Trophoblast cell (in vitro differentiated cells and primary cell): ENCODE measurements around the gene PEX7.
"Not testable (repeated sequence)": the region's sequence is repeated elsewhere in the genome, so short reads cannot be mapped to it uniquely, and the experiment has no call there.

Experiments used
- DNase-seq, 2 donors: peaks; one replicate each; pipeline ENCODE4 v3.0.0-alpha.2; 2016
- H2AFZ ChIP-seq: 2 replicates; pipeline ENCODE4 v1.6.1; 2013; ENCODE audit warnings: low read length, moderate library complexity, mild to moderate bottlenecking; ENCODE audit not compliant: insufficient read depth, poor library complexity
- H2AK5ac ChIP-seq: 2 replicates; pipeline ENCODE4 v1.6.1; 2013; ENCODE audit warnings: mild to moderate bottlenecking, low read length
- H2BK120ac ChIP-seq: 2 replicates; pipeline ENCODE4 v1.6.1; 2013; ENCODE audit warnings: low read length, mild to moderate bottlenecking, moderate library complexity; ENCODE audit not compliant: insufficient read depth, poor library complexity
- H2BK12ac ChIP-seq: 2 replicates; pipeline ENCODE4 v1.6.1; 2013; ENCODE audit warnings: mild to moderate bottlenecking, low read length, moderate library complexity
- H2BK5ac ChIP-seq: 2 replicates; pipeline ENCODE4 v1.6.1; 2013; ENCODE audit warnings: low read length, low read depth, moderate library complexity, mild to moderate bottlenecking; ENCODE audit not compliant: poor library complexity
- H3K14ac ChIP-seq: 2 replicates; pipeline ENCODE4 v1.6.1; 2013; ENCODE audit warnings: mild to moderate bottlenecking, low read length
- H3K18ac ChIP-seq: 2 replicates; pipeline ENCODE4 v1.6.1; 2013; ENCODE audit warnings: mild to moderate bottlenecking, low read length
- H3K23ac ChIP-seq: 2 replicates; pipeline ENCODE4 v1.6.1; 2013; ENCODE audit warnings: low read length
- H3K27ac ChIP-seq: 2 replicates; pipeline ENCODE4 v1.5.1; 2013; ENCODE audit warnings: low read depth, mild to moderate bottlenecking, inconsistent platforms, low read length, moderate library complexity
- H3K27me3 ChIP-seq: 2 replicates; pipeline ENCODE4 v1.6.1; 2013; ENCODE audit warnings: inconsistent platforms, mild to moderate bottlenecking, low read length, moderate library complexity; ENCODE audit not compliant: insufficient read depth
- H3K36me3 ChIP-seq, 2 experiments: 1 replicate in 1 of 2; 2 replicates in 1 of 2; pipeline ENCODE4 v1.6.1; 2013; ENCODE audit warnings: low read length in 2 of 2, mild to moderate bottlenecking in 2 of 2, moderate library complexity in 1 of 2; ENCODE audit not compliant: insufficient read depth in 2 of 2, control insufficient read depth in 1 of 2
- H3K4ac ChIP-seq: 2 replicates; pipeline ENCODE4 v1.6.1; 2013; ENCODE audit warnings: low read depth, mild to moderate bottlenecking, low read length, moderate library complexity
- H3K4me1 ChIP-seq, 2 experiments: 1 replicate in 1 of 2; 2 replicates in 1 of 2; pipeline ENCODE4 v1.6.1; 2013; ENCODE audit warnings: low read length in 2 of 2, mild to moderate bottlenecking in 2 of 2, moderate library complexity in 1 of 2; ENCODE audit not compliant: insufficient read depth in 2 of 2, control insufficient read depth in 1 of 2
- H3K4me2 ChIP-seq: 2 replicates; pipeline ENCODE4 v1.6.1; 2013; ENCODE audit warnings: inconsistent platforms, mild to moderate bottlenecking, low read length, moderate library complexity
- H3K4me3 ChIP-seq: 2 replicates; pipeline ENCODE4 v1.5.1; 2013; ENCODE audit warnings: mild to moderate bottlenecking, low read depth, low read length, inconsistent platforms
- H3K79me1 ChIP-seq: one replicate; pipeline ENCODE4 v1.6.1; 2013; ENCODE audit warnings: low read length
- H3K79me2 ChIP-seq: 2 replicates; pipeline ENCODE4 v1.6.1; 2013; ENCODE audit warnings: low read length, mild to moderate bottlenecking; ENCODE audit not compliant: control insufficient read depth, insufficient read depth, poor library complexity
- H3K9ac ChIP-seq: 2 replicates; pipeline ENCODE4 v1.6.1; 2013; ENCODE audit warnings: mild to moderate bottlenecking, low read length
- H3K9me3 ChIP-seq: 2 replicates; pipeline ENCODE4 v1.6.1; 2013; ENCODE audit warnings: low read depth, mild to moderate bottlenecking, control low read depth, inconsistent platforms, low read length; ENCODE audit not compliant: insufficient read depth
- H4K12ac ChIP-seq: 2 replicates; pipeline ENCODE4 v1.6.1; 2013; ENCODE audit warnings: low read depth, mild to moderate bottlenecking, low read length, moderate library complexity
- H4K8ac ChIP-seq: 2 replicates; pipeline ENCODE4 v1.6.1; 2013; ENCODE audit warnings: low read depth, mild to moderate bottlenecking, low read length, moderate library complexity
- H4K91ac ChIP-seq: one replicate; pipeline ENCODE4 v1.6.1; 2013; ENCODE audit warnings: low read depth, mild to moderate bottlenecking, low read length, moderate library complexity
- WGBS: extraction: QIAGEN DNeasy Blood & Tissue Kit; methylation state at CpG from one replicate; pipeline ENCODE4 v1.1.7; 2013; ENCODE audit warnings: missing lambda C conversion rate; ENCODE audit not compliant: insufficient read length, insufficient coverage; ENCODE audit errors: extremely low coverage; 5-methylcytosine and 5-hydroxymethylcytosine counted together

PEX7 gene

DNA sequence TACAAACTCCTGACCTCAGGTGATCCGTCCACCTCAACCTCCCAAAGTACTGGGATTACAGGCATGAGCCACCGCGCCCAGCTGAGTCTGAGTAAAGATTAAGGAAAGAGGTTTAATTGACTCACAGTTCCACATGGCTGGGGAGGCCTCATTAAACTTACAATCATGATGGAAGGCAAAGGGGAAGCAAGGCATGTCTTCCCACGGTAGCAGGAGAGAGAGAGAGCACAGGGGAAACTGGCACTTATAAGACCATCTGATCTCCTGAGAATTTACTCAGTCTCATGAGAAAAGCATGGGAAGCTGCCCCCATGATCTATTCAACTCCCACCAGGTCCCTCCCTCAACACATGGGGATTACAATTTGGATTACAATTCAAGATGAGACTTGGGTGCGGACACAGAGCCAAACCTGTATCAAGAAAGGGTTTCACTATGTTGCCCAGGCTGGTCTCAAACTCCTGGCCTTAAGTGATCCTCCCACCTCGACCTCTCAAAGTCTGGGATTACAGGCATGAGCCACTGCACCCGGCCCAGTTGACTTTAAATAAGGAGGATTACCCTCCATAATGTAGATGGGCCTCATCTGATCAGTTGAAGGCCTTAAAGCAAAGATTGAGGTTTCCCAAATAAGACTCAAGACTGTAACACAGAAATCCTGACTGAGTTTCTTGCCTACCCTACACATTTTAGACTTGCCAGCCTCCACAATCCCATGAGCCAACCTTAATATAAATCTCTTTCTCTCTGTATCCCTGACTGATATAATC, 13.1 kb upstream of the PEX7 start:
- no peak overlapping the region for H3K27ac ChIP-seq
- H4K12ac ChIP-seq: no peak overlapping the region
- no peak overlapping the region for H2AK5ac ChIP-seq
- no peaks in the 10 kb centered on the region for H3K9me3 ChIP-seq
- WGBS: no CpG with 5 or more reads among the region's 7 CpGs
- no peak for DNase-seq
- no peak overlapping the region for H3K4me3 ChIP-seq
- H3K4ac ChIP-seq: no peak overlapping the region
- H3K27me3 ChIP-seq: no peaks in the 10 kb centered on the region
- H3K4me1 ChIP-seq: no peaks in the 10 kb centered on the region
- no peak overlapping the region for H4K8ac ChIP-seq
- H3K79me2 ChIP-seq: no peaks in the 10 kb centered on the region
- no peak overlapping the region for H2BK5ac ChIP-seq
- H3K23ac ChIP-seq: no peak overlapping the region
- H2BK12ac ChIP-seq: no peak overlapping the region
- no peaks in the 10 kb centered on the region for H3K79me1 ChIP-seq
- no peak overlapping the region for H3K9ac ChIP-seq
- no peaks in the 10 kb centered on the region for H3K36me3 ChIP-seq
- H2BK120ac ChIP-seq: no peak overlapping the region
- no peak overlapping the region for H3K4me2 ChIP-seq
- no peak overlapping the region for H4K91ac ChIP-seq
- no peak overlapping the region for H3K18ac ChIP-seq
- H3K14ac ChIP-seq: no peak overlapping the region
- no peak overlapping the region for H2AFZ ChIP-seq

- H3K4me1 ChIP-seq: no peaks in the 10 kb centered on the region
- no peak overlapping the region for H2AFZ ChIP-seq
- no peaks in the 10 kb centered on the region for H3K27me3 ChIP-seq
- no peak overlapping the region for H3K23ac ChIP-seq
- no peak overlapping the region for H2BK12ac ChIP-seq
- no peak overlapping the region for H2BK5ac ChIP-seq
- H3K14ac ChIP-seq: no peak overlapping the region
- no peak overlapping the region for H3K27ac ChIP-seq
- H3K9ac ChIP-seq: no peak overlapping the region
- H3K18ac ChIP-seq: no peak overlapping the region
- no peak overlapping the region for H2AK5ac ChIP-seq
- DNase-seq: no peak
- no peak overlapping the region for H4K91ac ChIP-seq
- H3K4me2 ChIP-seq: no peak overlapping the region
- no peak overlapping the region for H4K12ac ChIP-seq
- H3K9me3 ChIP-seq: no peaks in the 10 kb centered on the region
- H2BK120ac ChIP-seq: no peak overlapping the region
- H3K79me2 ChIP-seq: no peaks in the 10 kb centered on the region
- H4K8ac ChIP-seq: no peak overlapping the region
- H3K79me1 ChIP-seq: no peaks in the 10 kb centered on the region
- no peak overlapping the region for H3K4me3 ChIP-seq
- H3K4ac ChIP-seq: no peak overlapping the region
- no peaks in the 10 kb centered on the region for H3K36me3 ChIP-seq
Observed at GRCh38 chr6:136811272-136811671, 11.1 kb upstream of the PEX7 start.

- Histone ChIP-seq H3K4me2 (no peak overlapping the region), H3K4me1 (no peaks in the 10 kb centered on the region), H2BK12ac (no peak overlapping the region), H3K27ac (no peak overlapping the region), H2AK5ac (no peak overlapping the region), H3K9ac (no peak overlapping the region), H4K12ac (no peak overlapping the region), H3K18ac (no peak overlapping the region), H3K4ac (no peak overlapping the region), H4K8ac (no peak overlapping the region), H4K91ac (no peak overlapping the region), H3K27me3 (no peaks in the 10 kb centered on the region), H3K79me2 (no peaks in the 10 kb centered on the region), H3K36me3 (no peaks in the 10 kb centered on the region), H3K14ac (no peak overlapping the region), H2BK5ac (no peak overlapping the region), H3K23ac (no peak overlapping the region), H3K9me3 (no peaks in the 10 kb centered on the region), H3K4me3 (no peak overlapping the region), H2BK120ac (no peak overlapping the region), H2AFZ (no peak overlapping the region), H3K79me1 (no peaks in the 10 kb centered on the region)
- WGBS: no CpG with 5 or more reads among the region's 2 CpGs
- no peak for DNase-seq
Observed at GRCh38 chr6:136812174-136812573, 10.2 kb upstream of the PEX7 start.

DNA sequence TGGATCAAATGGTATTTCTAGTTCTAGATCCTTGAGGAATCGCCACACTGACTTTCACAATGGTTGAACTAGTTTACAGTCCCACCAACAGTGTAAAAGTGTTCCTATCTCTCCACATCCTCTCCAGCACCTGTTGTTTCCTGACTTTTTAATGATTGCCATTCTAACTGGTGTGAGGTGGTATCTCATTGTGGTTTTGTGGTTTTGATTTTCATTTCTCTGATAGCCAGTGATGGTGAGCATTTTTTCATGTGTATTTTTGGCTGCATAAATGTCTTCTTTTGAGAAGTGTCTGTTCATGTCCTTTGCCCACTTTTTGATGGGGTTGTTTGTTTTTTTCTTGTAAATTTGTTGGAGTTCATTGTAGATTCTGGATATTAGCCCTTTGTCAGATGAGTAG, 6.8 kb upstream of the PEX7 start:
- H4K8ac ChIP-seq, H3K4me3 ChIP-seq, H3K18ac ChIP-seq, H4K12ac ChIP-seq, H3K36me3 ChIP-seq, H3K4ac ChIP-seq, H3K79me2 ChIP-seq, H4K91ac ChIP-seq, H2BK12ac ChIP-seq, H3K9me3 ChIP-seq, H3K79me1 ChIP-seq, H3K9ac ChIP-seq, H3K27me3 ChIP-seq, H3K27ac ChIP-seq, H2BK120ac ChIP-seq, H3K4me1 ChIP-seq, DNase-seq, H2BK5ac ChIP-seq, H2AK5ac ChIP-seq, H3K4me2 ChIP-seq, H3K23ac ChIP-seq, H3K14ac ChIP-seq, H2AFZ ChIP-seq: not testable (repeated sequence)
- no CpG with 5 or more reads among the region's 1 CpG for WGBS
